GM23248 (cell line): Measurements from ENCODE around the gene NAT16. TPM values are rescaled to one million over a fixed set of nuclear protein-coding genes. Genes with fewer than 3 reads are reported as not detected.

ENCODE experiments used
- DNase-seq: peaks from one replicate; pipeline ENCODE4 v3.0.0-alpha.2; 2015
- H2AFZ ChIP-seq: fragments of 200-600 bp; sonication (generic); 2 replicates; pipeline ENCODE4 v1.6.1; 2016; ENCODE audit warnings: antibody characterized with exemption
- H3F3A ChIP-seq: fragments of 200-600 bp; sonication (generic); 2 replicates; pipeline ENCODE4 v1.6.1; 2016; ENCODE audit warnings: mild to moderate bottlenecking, antibody characterized with exemption, mixed run types; ENCODE audit not compliant: insufficient read depth
- H3K27ac ChIP-seq: fragments of 200-600 bp; sonication (generic); 2 replicates; pipeline ENCODE4 v1.5.1; 2016; ENCODE audit warnings: mild to moderate bottlenecking
- H3K27me3 ChIP-seq: fragments of 200-600 bp; sonication (generic); replicated peaks from 2 replicates; pipeline ENCODE4 v1.6.1; 2016; ENCODE audit warnings: mild to moderate bottlenecking; ENCODE audit not compliant: insufficient read depth
- H3K36me3 ChIP-seq: fragments of 200-600 bp; sonication (generic); 2 replicates; pipeline ENCODE4 v1.6.1; 2016; ENCODE audit warnings: low read depth, mild to moderate bottlenecking
- H3K4me1 ChIP-seq: fragments of 200-600 bp; sonication (generic); 2 replicates; pipeline ENCODE4 v1.6.1; 2016; ENCODE audit warnings: mild to moderate bottlenecking; ENCODE audit not compliant: insufficient read depth
- H3K4me2 ChIP-seq: fragments of 200-600 bp; sonication (generic); one replicate; pipeline ENCODE4 v1.6.1; 2016; ENCODE audit warnings: mild to moderate bottlenecking; ENCODE audit not compliant: unreplicated experiment
- H3K4me3 ChIP-seq: fragments of 200-600 bp; sonication (generic); 2 replicates; pipeline ENCODE4 v1.5.1; 2016; ENCODE audit warnings: mild to moderate bottlenecking
- H3K79me2 ChIP-seq: fragments of 200-600 bp; sonication (generic); 2 replicates; pipeline ENCODE4 v1.6.1; 2016; ENCODE audit warnings: mild to moderate bottlenecking; ENCODE audit not compliant: insufficient read depth
- H3K9ac ChIP-seq: fragments of 200-600 bp; sonication (generic); 2 replicates; pipeline ENCODE4 v1.6.1; 2016; ENCODE audit warnings: mild to moderate bottlenecking
- H3K9me2 ChIP-seq: fragments of 200-600 bp; sonication (generic); 2 replicates; pipeline ENCODE4 v1.6.1; 2016; ENCODE audit warnings: mixed run types, mild to moderate bottlenecking, moderate library complexity; ENCODE audit not compliant: insufficient read depth
- H3K9me3 ChIP-seq: fragments of 200-600 bp; sonication (generic); one replicate; pipeline ENCODE4 v1.6.1; 2017; ENCODE audit warnings: low read depth
- H4K20me1 ChIP-seq: fragments of 200-600 bp; sonication (generic); 2 replicates; pipeline ENCODE4 v1.6.0; 2016; ENCODE audit not compliant: insufficient read depth
- EZH2 ChIP-seq: fragments of 200-600 bp; sonication (generic); IDR thresholded peaks from 2 replicates; pipeline ENCODE4 v1.6.1; 2018; ENCODE audit warnings: antibody characterized with exemption, mild to moderate bottlenecking; ENCODE audit not compliant: insufficient read depth, poor library complexity, severe bottlenecking
- EZH2phosphoT487 ChIP-seq: fragments of 200-600 bp; sonication (generic); IDR thresholded peaks from 2 replicates; pipeline ENCODE4 v1.6.1; 2018; ENCODE audit warnings: antibody characterized with exemption, moderate library complexity, mild to moderate bottlenecking, low read depth; ENCODE audit not compliant: insufficient read depth
- WGBS, 2 experiments: methylation state at CpG; one replicate each; pipeline ENCODE4 v1.1.6; 2015 to 2017; ENCODE audit warnings: low lambda C conversion rate in 2 of 2, low coverage in 1 of 2; ENCODE audit errors: missing lambda C conversion rate in 2 of 2; 5-methylcytosine and 5-hydroxymethylcytosine counted together
- in situ Hi-C: fragments of 300-500 bp; cut with MboI; formaldehyde crosslinking; loops from 2 replicates; pipeline ENCODE4 v1.15.0; 2020
- polyA plus RNA-seq: library from polyadenylated mRNA; unstranded; fragments of >200 nt; fragmentation: Nextera tagmentation; extraction: Ambion mirVana; gene quantifications from 2 replicates; pipeline ENCODE4 v1.2.1, GENCODE V29; 2016
- total RNA-seq: library from RNA; depleted of rRNA; stranded (reverse); fragments of >200 nt; shearing (Covaris generic); gene quantifications from 2 replicates; pipeline ENCODE4 v1.2.3, GENCODE V29; 2014

NAT16 gene
- total and polyA plus RNA-seq, 2 experiments from 2014 or later = not detected

- Histone ChIP-seq H3K79me2 (no peaks in the 10 kb centered on the region), H4K20me1 (no peaks in the 10 kb centered on the region), H2AFZ (no peak overlapping the region), H3F3A (peaks cover 13% of the 10 kb centered on the region; the same call in 1 of the 2 replicates), H3K36me3 (no peaks in the 10 kb centered on the region), H3K9me3 (no peaks in the 10 kb centered on the region), H3K9me2 (no peaks in the 10 kb centered on the region), H3K4me2 (no peak overlapping the region), H3K9ac (no peak overlapping the region), H3K4me1 (0 out of 2 replicates have a peak, but pooled peaks cover 5% of the 10 kb centered on the region), H3K27me3 (peaks cover 28% of the 10 kb centered on the region), H3K27ac (no peak overlapping the region), H3K4me3 (no peak overlapping the region)
- no peak for DNase-seq
- WGBS, 2 experiments = 2 to 5% methylated on average over 8 to 11 of the region's 11 CpGs
- in situ Hi-C loops = no loop called here
- TF ChIP-seq EZH2 (no peak), EZH2phosphoT487 (no peak)
These were observed 13.5 kb downstream of the NAT16 start for GRCh38 chr7:101166648-101166908.

GRCh38 chr7:101165958-101166647, 14.0 kb downstream of the NAT16 start:
- Histone ChIP-seq H2AFZ (no peak overlapping the region), H3K27ac (no peak overlapping the region), H3K79me2 (no peaks in the 10 kb centered on the region), H3K4me2 (peak overlapping the region; percentile 69), H3F3A (peaks cover 13% of the 10 kb centered on the region), H3K9me3 (no peaks in the 10 kb centered on the region), H3K4me1 (0 out of 2 replicates have a peak, but pooled peaks cover 5% of the 10 kb centered on the region), H4K20me1 (no peaks in the 10 kb centered on the region), H3K27me3 (peaks cover 24% of the 10 kb centered on the region), H3K36me3 (no peaks in the 10 kb centered on the region), H3K9me2 (no peaks in the 10 kb centered on the region), H3K9ac (no peak overlapping the region), H3K4me3 (peak overlapping the region; percentile 58)
- no peak for DNase-seq
- in situ Hi-C loops = no loop called here
- TF ChIP-seq EZH2phosphoT487 (no peak), EZH2 (peak; percentile 58)
- WGBS, 2 experiments = 2% methylated on average over 31 to 38 of the region's 38 CpGs

GRCh38 chr7:101165075-101165957, 14.8 kb downstream of the NAT16 start, which contains the start of gene VGF:
VGF (minus strand) TSS chr7:101165569; CDS start chr7:101164843, 726 bp downstream.
- Histone ChIP-seq H3K9me3 (no peaks in the 10 kb centered on the region), H3K9me2 (no peaks in the 10 kb centered on the region), H3F3A (peaks cover 13% of the 10 kb centered on the region), H3K79me2 (no peaks in the 10 kb centered on the region), H3K4me1 (0 out of 2 replicates have a peak, but pooled peaks cover 5% of the 10 kb centered on the region), H3K4me2 (peak within 1 kb of the TSS; percentile 69), H4K20me1 (no peaks in the 10 kb centered on the region), H3K36me3 (no peaks in the 10 kb centered on the region), H3K9ac (no peak within 1 kb of the TSS), H3K4me3 (peak within 1 kb of the TSS; percentile 58), H3K27me3 (peaks cover 16% of the 10 kb centered on the region), H3K27ac (no peak within 1 kb of the TSS), H2AFZ (no peak within 1 kb of the TSS)
- TF ChIP-seq EZH2phosphoT487 (no peak), EZH2 (no peak)
- 3% methylated on average over 67 to 73 of the region's 74 CpGs for WGBS, 2 experiments
- peak; percentile 97 for DNase-seq
- in situ Hi-C loops = no loop called here

GRCh38 chr7:101164071-101164840, 15.8 kb downstream of the NAT16 start:
- no peaks in the 10 kb centered on the region for H3K36me3 ChIP-seq
- H3K4me2 ChIP-seq = peak overlapping the region; percentile 49
- H3F3A ChIP-seq = peaks cover 13% of the 10 kb centered on the region
- H3K4me1 ChIP-seq = 0 out of 2 replicates have a peak, but pooled peaks cover 8% of the 10 kb centered on the region
- DNase-seq = peak; percentile 86
- H3K9ac ChIP-seq = no peak overlapping the region
- no peaks in the 10 kb centered on the region for H3K9me2 ChIP-seq
- TF ChIP-seq EZH2 = no peak
- no peak for TF ChIP-seq EZH2phosphoT487
- WGBS, 2 experiments = 1 to 2% methylated on average over 64 to 69 of the region's 75 CpGs
- no peaks in the 10 kb centered on the region for H3K79me2 ChIP-seq
- H4K20me1 ChIP-seq = no peaks in the 10 kb centered on the region
- no peaks in the 10 kb centered on the region for H3K9me3 ChIP-seq
- H2AFZ ChIP-seq = no peak overlapping the region
- 0 out of 2 replicates have a peak, but pooled peaks cover 11% of the 10 kb centered on the region for H3K27me3 ChIP-seq
- in situ Hi-C loops = no loop called here
- no peak overlapping the region for H3K27ac ChIP-seq
- H3K4me3 ChIP-seq = peak overlapping the region; percentile 48
